T-helper 2 cell (primary cell): ENCODE data around the gene LDLRAD2.
"Not testable (repeated sequence)": the region's sequence is repeated elsewhere in the genome, so short reads cannot be mapped to it uniquely, and the experiment has no call there.

Experiments
- DNase-seq, 5 experiments: peaks; one replicate each; pipeline versions ENCODE4 v3.0.0 to v3.0.0-alpha.2; 2012 to 2022

Gene LDLRAD2

GRCh38 chr1:21824926-21825325 is 12.9 kb downstream of the LDLRAD2 start:
- DNase-seq = no peak

GRCh38 chr1:21825393-21825792 is 13.3 kb downstream of the LDLRAD2 start:
- DNase-seq = no peak

GRCh38 chr1:21826694-21827093 is 14.6 kb downstream of the LDLRAD2 start:
- DNase-seq = not testable (repeated sequence)

GRCh38 chr1:21827141-21827679 is 15.1 kb downstream of the LDLRAD2 start:
- DNase-seq = no peak

GRCh38 chr1:21828075-21828474 is 16.0 kb downstream of the LDLRAD2 start:
- no peak for DNase-seq

GRCh38 chr1:21828506-21829210 is 16.6 kb downstream of the LDLRAD2 start:
- no peak for DNase-seq

- no peak for DNase-seq
Observed at GRCh38 chr1:21829294-21829693, 17.2 kb downstream of the LDLRAD2 start.

GRCh38 chr1:21830792-21831453 is 18.9 kb downstream of the LDLRAD2 start:
- DNase-seq = no peak

GRCh38 chr1:21831454-21831970 is 19.4 kb downstream of the LDLRAD2 start:
- no peak for DNase-seq

- DNase-seq = no peak
Observed at GRCh38 chr1:21833392-21833976, 21.4 kb downstream of the LDLRAD2 start.

GRCh38 chr1:21834094-21834493 is 22.0 kb downstream of the LDLRAD2 start:
- no peak for DNase-seq

GRCh38 chr1:21834666-21835065 is 22.6 kb downstream of the LDLRAD2 start:
- no peak for DNase-seq

GRCh38 chr1:21836010-21836409 is 23.9 kb downstream of the LDLRAD2 start:
- no peak for DNase-seq

GRCh38 chr1:21836729-21837128 is 24.7 kb downstream of the LDLRAD2 start:
- no peak for DNase-seq

GRCh38 chr1:21837476-21837875 is 25.4 kb downstream of the LDLRAD2 start:
- no peak for DNase-seq

GRCh38 chr1:21838359-21839157 is 26.5 kb downstream of the LDLRAD2 start:
- DNase-seq = no peak

GRCh38 chr1:21839337-21840037 is 27.4 kb downstream of the LDLRAD2 start:
- DNase-seq = no peak

GRCh38 chr1:21840981-21841380 is 28.9 kb downstream of the LDLRAD2 start:
- DNase-seq = no peak

- DNase-seq = no peak
Observed at GRCh38 chr1:21841852-21842466, 29.9 kb downstream of the LDLRAD2 start.

GRCh38 chr1:21842606-21843162 is 30.6 kb downstream of the LDLRAD2 start:
- DNase-seq = no peak

GRCh38 chr1:21843208-21843607 is 31.1 kb downstream of the LDLRAD2 start:
- DNase-seq = no peak
